NCI-H1930 (cell line): ENCODE results near the gene TTI1.
"Not testable (repeated sequence)": the region's sequence is repeated elsewhere in the genome, so short reads cannot be mapped to it uniquely, and the experiment has no call there.

Source experiments
- DNase-seq, 2 experiments: peaks; one replicate each; lab custom pipeline; 2025; lab: John Stamatoyannopoulos, UW

TTI1 gene

GRCh38 chr20:37968841-37969401, 64.3 kb downstream of the TTI1 start:
- no peak for DNase-seq

DNA sequence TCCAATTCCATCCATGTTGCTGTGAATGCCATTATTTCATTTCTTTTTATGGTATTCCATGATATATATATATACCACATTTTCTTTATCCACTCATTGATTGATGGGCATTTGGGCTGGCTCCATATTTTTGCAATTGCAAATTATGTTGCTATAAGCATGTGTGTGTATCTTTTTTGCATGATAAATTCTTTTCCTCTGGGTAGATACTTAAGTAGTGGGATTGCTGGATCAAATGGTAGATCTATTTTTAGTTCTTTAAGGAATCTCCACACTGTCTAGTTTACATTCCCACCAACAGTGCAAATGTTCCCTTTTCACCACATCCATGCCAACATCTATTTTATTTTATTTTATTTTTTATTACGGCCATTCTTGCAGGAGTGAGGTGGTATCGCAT, 69.8 kb downstream of the TTI1 start:
- not testable (repeated sequence) for DNase-seq

GRCh38 chr20:37961066-37961465, 72.2 kb downstream of the TTI1 start:
- DNase-seq, result no peak

DNA sequence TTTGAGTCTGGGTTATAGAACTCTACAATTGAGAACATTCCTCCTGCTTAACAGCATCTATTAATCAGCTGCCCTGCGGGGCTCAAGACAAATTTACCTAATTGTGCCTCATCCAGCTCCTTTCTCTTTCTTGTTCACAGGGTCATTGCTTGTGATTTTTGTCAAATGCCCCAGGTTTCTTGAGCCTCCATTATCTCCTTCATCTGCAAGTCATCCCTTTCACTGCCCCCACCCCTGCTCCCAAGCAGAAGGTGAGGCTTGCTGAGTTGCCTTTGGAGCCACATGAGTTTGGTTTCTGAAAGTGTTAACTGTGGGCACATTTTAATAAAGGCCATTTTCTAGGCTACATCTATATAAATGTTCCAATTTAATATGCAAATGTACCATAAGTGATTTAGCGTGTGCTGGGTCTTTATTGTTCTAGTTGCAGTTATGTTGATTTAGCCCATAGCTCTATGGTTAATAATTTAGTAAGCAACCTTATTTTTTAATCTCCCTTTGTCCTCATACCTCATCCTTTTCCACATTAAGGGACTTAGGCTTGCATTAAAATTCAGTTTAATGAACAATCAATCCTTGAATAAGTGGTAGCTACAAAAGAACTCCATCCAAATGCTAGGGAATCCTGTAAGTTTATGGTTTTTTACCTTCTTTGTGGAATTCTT, 74.3 kb downstream of the TTI1 start:
- DNase-seq, result no peak

- no peak for DNase-seq
These were observed 77.1 kb downstream of the TTI1 start for GRCh38 chr20:37956107-37956585.

GRCh38 chr20:37955511-37955910, 77.7 kb downstream of the TTI1 start:
- no peak for DNase-seq

- no peak for DNase-seq
These were observed 78.6 kb downstream of the TTI1 start for GRCh38 chr20:37954626-37955025.

DNA sequence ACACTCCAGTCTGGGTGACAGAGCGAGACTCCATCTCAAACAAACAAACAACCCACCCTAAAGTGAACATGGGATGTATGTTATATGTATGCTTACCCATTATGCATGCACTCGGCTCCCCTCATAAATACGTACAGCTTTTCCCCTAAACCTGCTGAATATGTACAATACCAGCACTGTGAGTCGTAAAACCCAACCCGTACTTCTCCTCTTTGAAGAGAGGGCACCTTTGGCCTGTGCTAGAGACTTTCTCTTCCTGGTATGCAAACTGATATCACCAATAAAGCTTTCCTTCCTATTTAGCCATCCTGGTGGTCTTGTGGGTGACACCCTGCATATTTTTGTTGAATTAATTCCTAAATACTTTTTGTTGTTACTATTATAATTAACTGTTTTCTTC, 79.1 kb downstream of the TTI1 start:
- DNase-seq, result no peak

GRCh38 chr20:37948956-37949355, 84.3 kb downstream of the TTI1 start:
- no peak for DNase-seq

- no peak for DNase-seq
These were observed 85.3 kb downstream of the TTI1 start for GRCh38 chr20:37947943-37948342.

GRCh38 chr20:37946946-37947345, 86.3 kb downstream of the TTI1 start:
- DNase-seq, result no peak

- DNase-seq, result peak in 1 of 2 experiments; percentile 13
These were observed 88.1 kb downstream of the TTI1 start for GRCh38 chr20:37945091-37945547.

DNA sequence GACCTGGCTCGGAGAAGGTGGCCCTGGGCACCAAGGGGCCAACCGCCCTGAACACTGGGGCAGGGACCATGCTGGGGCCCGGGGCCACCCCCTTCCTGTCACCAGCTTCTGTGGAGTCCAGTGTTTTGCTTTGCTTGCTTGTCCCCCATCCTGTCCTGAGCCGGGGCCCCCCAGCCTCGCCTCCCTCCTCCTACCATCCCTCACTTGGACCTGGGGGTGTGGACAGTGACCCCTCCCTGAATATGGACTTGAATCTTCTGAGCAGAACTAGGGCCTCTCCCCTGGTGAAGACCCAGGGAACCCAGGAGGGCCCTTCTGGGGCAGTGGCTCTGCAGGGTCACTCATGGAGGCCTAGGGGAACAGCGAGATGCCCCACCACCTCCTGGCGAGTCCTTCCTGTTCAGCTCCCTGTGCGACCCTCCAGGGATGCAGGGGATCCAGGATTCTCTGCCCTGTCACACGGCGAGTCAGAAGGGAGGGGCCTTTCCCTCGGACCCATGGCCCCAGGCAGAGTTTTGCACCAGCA, 88.7 kb downstream of the TTI1 start:
- DNase-seq, result no peak

GRCh38 chr20:37943501-37944455, 89.5 kb downstream of the TTI1 start:
- no peak for DNase-seq

- no peak for DNase-seq
These were observed 90.2 kb downstream of the TTI1 start for GRCh38 chr20:37943033-37943432.

DNA sequence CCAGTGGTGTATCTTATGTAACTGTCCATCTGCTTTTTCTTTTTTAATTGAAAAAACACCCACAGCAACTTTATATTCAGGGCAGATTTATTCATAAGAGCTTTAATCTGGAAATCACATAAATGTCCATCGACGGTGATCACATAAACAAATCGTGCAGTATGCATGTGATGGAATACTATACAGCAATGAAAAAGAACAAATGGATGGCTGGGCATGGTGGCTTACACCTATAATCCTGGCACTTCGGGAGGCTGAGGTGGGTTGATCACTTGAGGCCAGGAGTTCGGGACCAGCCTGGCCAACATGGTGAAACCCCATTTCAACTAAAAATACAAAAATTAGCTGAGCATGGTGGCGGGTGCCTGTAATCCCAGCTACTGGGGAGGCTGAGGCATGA, 91.3 kb downstream of the TTI1 start:
- no peak for DNase-seq

DNA sequence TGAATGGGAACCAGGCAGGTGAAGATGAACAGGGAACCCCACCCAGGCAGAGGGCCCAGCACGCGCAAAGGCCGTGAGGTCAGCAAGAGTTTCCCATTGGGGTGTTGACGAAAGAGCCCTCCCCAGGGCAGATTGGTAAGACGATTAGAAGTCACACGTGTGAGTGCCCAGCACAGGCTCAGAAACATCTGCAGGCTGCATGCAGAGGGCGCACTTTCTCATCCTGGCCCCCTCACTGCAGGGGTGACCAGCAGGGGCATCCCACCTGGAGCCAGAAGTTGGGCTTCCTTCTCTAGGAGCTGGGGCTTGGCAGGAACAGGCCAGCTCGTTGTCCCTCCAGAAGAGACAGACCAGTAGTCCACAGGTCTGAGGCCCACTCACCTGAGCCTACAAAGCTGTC, 91.9 kb downstream of the TTI1 start:
- no peak for DNase-seq

DNA sequence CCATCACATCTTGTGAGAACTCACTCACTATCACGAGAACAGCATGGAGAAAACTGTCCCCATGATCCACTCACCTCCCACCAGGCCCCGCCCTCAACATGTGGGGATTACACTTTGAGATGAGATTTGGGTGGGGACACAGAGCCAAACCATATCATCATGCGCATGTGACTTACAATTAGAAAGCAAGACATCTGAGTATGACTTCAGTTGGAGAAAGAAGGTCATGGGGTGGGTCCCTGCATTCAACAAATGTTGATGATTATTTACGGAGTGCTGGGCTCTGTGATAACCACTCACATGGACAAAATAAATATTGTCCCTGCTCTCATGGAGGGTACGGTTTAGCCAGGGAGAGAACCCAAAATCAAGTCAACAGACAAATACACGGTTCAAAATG, 92.4 kb downstream of the TTI1 start:
- DNase-seq, result no peak

- no peak for DNase-seq
These were observed 93.3 kb downstream of the TTI1 start for GRCh38 chr20:37939701-37940560.

GRCh38 chr20:37938954-37939353, 94.3 kb downstream of the TTI1 start:
- DNase-seq, result no peak

GRCh38 chr20:37938181-37938750, 95.0 kb downstream of the TTI1 start:
- DNase-seq, result no peak
